HL-60/S4 (cell line): ENCODE results near the gene ABHD4.

Experiments used
- in situ Hi-C: fragments of 300-500 bp; cut with MboI; formaldehyde crosslinking; loops from 2 replicates; pipeline ENCODE4 v1.14.3; 2022; ENCODE audit warnings: low sequenced_read_pairs

ABHD4 gene

DNA sequence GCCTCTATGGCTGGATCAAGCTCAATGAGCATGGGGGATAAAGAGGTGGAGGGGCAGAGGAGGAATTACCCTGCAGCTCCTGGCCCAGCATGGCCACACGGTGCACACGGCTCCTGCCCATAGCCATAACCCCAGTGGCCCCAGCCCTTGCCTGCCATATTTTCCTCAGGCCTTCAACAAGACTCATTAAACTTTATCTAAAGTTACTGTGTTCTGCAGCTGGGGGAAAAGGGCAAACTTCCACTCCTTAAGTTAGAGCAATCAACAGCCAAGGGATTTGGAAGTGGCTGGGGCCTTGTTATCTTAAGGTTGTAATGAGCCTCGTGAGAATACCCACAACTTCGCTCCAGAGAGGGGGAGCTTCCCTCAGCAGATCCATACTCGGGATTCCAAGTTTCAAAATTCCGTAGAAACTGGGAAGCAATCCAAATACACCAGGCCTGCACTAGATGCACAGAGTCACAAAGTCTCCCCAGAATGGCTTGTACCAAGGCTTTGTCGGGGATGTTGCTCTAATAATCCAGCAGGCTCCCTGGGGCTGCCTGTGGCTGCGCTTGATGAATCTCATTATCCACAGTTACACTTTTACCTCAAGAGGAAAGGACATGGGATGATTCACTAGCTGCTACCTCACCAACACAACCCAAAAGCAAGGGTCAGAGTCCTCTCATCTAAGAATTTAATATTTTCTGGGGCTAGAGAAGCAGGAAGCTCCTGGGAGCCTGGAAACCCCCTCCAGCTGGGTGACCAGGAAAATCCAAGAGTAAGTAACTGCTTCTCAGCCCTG lies 59.0 kb downstream of the ABHD4 start:
- in situ Hi-C loops = loop anchor here (10.0 kb wide), 2 partner anchors 158 to 182 kb away; partner anchors contain the start of gene SLC7A7

GRCh38 chr14:22657861-22658260 lies 59.8 kb downstream of the ABHD4 start:
- in situ Hi-C loops = loop anchor here (10.0 kb wide), 2 partner anchors 157 to 183 kb away; partner anchors contain the start of gene SLC7A7

DNA sequence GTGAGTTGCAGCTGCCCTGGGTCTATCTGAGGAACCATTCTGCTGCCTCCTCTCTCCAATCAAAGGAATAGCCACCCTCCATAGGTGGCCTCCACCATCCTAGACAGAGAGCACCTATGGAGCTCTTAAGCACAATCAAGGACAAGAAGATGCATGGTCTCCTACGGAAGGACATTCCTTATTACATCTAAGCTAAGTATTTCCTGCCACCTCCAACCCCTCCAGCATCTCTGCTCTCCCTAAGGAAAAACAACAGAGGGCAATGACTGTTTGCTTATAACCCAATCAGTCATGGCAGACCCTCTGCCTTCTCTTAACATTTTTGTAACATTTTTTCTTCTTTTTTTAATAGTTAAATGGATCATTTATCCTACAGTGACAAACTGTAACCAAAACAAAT lies 60.8 kb downstream of the ABHD4 start:
- in situ Hi-C loops = loop anchor here (10.0 kb wide), 2 partner anchors 156 to 184 kb away; partner anchors contain the start of gene SLC7A7

DNA sequence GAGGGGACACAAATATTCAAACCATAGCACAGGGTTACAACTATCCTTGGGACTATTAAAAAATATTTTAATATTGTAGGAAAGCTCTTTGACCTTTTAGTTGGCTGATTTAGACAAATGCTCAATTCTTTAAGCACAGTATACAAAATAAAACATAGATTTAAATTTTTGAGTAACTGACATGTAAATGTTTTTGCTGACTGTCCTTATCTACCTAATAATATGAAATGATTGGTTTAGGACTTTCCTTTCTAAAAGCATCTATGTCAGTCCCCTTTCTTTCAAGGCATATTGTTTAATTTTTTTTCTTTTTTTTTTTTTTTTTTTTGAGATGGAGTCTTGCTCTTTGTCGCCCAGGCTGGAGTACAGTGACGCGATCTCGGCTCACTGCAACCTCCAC lies 62.6 kb downstream of the ABHD4 start:
- in situ Hi-C loops = no loop called here
